Stimulated activated CD8-positive, alpha-beta memory T cell treated with anti-CD3 and anti-CD28 coated beads, Interleukin-12 subunit alpha, Interleukin-12 subunit beta, amount 100 ng/mL, for 24 hours (primary cell): ENCODE measurements around the gene PAX8.

ENCODE experiments used
- DNase-seq: peaks from one replicate; pipeline ENCODE4 v3.0.0-alpha.2; 2020; ENCODE audit errors: extremely low read depth

PAX8 gene

GRCh38 chr2:113183264-113183663 lies 95.5 kb downstream of the PAX8 start:
- DNase-seq = no peak

DNA sequence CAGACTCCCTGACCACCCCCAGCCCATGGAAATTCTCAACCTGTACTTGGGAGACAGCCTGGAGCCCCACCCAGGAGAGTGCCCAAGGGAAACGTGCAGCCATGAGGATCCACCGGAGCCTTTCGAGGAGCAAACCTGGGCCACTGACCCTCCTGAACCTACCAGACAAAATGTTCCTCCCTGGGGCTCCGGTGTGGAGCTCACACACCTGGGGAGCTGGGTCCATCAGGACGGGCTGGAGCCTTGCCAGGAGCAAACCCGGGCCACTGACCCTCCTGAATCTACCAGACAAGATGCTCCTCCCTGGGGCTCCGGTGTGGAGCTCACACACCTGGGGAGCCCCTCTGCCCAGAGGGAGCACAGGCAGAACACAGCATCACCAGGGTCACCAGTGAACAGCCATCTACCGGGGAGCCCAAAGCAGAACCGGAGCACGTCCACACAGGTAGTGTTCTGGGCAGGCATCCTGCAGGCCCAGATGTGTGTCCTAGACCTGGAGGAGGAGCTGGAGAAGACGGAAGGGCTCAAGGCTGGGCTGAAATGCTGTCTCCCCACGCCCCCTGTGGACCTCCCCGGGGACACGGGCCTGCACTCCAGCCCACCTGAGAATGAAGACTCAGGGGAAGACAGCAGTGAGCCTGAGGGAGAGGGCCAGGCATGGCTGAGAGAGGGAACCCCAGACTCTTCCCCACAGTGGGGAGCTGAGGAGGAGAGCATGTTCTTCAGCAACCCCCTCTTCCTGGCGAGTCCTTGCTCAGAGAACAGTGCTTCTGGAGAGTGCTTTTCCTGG lies 96.1 kb downstream of the PAX8 start:
- DNase-seq = no peak

DNA sequence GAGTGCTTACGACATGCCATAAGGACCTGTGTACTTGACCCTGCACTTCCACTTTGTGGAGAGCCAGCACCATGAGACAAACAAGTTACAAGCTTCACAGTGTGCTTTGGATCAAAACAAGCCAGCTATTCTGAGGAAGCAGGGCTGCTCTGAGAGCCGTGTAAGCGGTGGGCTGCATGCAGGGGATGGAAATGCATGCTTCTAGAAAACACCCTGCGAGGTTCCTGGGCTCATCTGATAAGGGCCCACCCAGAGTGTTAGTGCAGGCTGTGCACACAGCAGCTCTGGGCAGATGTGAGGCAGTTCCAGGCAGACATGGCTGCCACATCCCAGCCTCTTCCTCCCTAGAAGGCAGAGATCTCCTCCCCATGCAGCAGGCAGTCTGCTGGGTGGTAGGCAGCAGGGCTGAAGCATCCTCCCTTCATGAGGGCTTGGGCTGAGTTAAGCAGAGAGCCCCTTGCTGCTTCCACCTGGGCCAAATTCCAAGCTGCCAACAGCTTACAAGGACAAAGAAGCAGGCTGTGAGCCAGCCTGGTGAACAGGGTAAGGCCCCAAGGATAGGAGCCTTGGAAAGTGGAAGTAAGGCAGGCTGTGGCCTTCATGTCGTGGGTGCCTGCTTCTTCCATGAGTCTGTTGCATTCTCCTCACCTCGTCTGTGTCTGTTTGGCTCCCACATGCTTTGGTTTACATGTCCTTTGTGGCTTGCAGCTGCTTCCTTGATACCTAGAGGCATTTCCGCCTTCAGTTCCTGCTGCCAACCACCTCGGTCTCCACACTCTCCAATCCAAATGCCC lies 97.3 kb downstream of the PAX8 start:
- DNase-seq = no peak

DNA sequence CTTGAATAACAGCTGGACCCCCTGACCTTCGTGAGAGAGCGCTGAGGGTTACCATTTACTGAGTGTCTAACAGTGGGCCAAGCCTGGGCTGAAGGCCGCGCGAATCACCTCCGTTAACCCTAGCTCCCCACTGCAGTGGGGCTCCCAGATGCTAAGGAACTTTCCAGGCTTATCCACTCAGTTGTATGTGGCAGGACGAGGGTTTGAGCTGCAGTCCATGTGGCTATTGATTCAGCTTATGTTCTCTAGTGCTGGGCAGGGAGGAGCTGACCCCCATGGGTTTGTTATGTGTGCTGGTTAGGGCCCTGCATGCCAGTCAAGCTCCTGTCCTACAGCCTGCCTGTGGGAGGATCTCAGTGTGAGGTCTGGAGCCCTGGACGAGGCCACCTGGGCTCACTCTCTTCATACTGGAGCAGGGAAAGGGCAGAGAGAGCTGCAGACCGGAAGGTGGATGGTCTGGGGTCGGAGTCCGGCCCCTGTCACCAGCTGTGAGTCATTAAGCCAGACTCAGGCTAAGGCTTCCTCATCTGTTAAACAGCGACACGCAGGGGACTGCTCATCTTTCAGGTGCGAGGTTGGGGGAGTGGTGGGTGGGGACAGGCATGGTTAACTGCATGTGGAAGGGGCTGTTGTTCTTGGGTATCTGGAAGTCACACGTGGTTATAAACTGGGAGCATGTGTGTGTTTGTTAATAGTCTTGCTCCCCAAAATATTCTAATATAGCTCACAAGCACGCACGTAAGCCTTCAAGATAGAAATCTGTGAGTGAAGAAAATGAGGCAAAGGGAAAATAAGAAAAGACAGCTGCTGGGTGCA lies 98.4 kb downstream of the PAX8 start:
- DNase-seq = no peak

GRCh38 chr2:113179446-113180045 lies 99.2 kb downstream of the PAX8 start:
- no peak for DNase-seq

GRCh38 chr2:113178891-113179290 lies 99.8 kb downstream of the PAX8 start:
- DNase-seq = peak; percentile 45

DNA sequence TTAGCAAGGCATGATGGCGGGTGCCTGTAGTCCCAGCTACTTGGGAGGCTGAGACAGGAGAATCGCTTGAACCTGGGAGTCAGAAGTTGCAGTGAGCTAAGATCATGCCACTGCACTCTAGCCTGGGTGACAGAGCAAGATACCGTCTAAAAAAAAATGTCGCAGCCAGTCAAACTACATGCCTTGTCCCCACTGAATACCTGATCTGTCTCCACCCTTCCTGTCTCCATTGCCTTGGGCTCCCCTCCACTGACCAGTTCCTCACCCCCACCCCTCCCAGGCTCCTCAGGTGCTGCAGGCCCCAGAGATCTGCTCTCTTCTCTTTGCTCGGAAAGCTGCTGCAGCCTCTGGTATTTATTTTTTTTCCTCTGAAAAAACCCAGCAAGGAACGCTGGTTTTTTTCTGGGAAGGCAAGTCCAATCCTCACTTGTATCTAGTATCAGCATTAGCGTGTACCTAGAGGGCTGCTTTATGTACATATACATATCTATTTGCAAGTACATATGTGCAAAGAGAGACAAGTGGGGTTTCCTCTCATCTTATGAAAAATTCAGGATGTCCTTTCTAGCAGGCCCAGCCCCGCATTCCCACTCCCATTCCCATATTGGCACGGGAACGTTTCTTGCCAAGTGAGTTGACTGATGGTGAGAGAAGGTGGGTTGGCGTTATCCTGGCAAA lies 100.5 kb downstream of the PAX8 start:
- no peak for DNase-seq

- DNase-seq = no peak
These were observed 101.9 kb downstream of the PAX8 start for GRCh38 chr2:113176696-113177355.

GRCh38 chr2:113175736-113176695 lies 102.7 kb downstream of the PAX8 start:
- no peak for DNase-seq

DNA sequence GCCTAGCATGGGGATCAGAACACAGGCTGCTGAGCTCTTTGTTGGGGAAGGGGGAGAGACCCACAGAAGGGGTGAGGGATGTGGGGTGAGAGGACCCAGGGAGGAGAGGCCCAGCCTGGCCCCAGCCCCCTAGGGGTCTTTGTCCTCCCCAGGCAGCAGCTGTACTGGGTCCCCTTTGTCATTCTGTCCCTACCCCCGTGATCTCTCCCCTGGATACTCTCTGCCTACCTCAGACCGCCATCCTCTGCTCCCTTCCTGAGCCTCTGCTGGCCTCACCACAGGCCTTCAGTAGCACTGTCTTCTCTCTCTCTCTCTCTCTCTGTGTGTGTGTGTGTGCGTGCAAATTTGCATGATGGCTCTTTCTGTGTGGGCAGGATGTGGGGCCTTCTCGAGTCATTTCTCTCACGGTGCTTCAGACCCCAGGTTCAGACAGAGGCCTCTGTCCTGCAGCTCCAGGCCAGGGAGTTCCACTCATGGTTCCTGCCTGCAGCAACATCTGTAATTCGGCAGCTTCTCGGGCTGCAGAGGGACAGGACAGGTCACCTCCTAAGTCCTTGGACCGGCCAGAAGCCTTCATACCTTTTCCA lies 103.6 kb downstream of the PAX8 start:
- no peak for DNase-seq

DNA sequence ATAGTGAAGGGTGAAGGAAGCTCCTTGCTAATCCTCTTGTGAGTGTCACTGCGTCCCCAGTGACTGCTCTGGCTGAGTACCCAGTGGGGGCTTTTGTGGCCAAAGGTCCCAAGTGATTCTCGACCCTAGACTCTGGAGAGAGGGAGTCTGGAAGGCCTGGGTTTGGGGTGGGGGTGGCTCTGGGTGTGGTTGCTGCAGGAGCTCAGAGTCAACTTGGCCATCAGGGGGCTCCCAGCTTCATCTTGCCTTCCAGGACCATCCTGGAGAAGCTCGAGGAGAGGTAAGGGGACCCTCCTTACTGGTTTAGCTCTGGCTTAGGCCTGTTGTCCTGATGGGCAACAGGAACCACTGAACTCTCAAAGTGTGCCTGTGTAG lies 104.4 kb downstream of the PAX8 start:
- DNase-seq = no peak

- DNase-seq = peak; percentile 65
These were observed 105.0 kb downstream of the PAX8 start, which contains the start of gene PSD4 for GRCh38 chr2:113173542-113174375. PSD4 (plus strand) TSS chr2:113173971; CDS start chr2:113182457, 8,486 bp downstream.

GRCh38 chr2:113172721-113173541 lies 105.8 kb downstream of the PAX8 start:
- no peak for DNase-seq

GRCh38 chr2:113171334-113172075 lies 107.2 kb downstream of the PAX8 start:
- no peak for DNase-seq

- no peak for DNase-seq
These were observed 109.1 kb downstream of the PAX8 start for GRCh38 chr2:113169586-113169985.

DNA sequence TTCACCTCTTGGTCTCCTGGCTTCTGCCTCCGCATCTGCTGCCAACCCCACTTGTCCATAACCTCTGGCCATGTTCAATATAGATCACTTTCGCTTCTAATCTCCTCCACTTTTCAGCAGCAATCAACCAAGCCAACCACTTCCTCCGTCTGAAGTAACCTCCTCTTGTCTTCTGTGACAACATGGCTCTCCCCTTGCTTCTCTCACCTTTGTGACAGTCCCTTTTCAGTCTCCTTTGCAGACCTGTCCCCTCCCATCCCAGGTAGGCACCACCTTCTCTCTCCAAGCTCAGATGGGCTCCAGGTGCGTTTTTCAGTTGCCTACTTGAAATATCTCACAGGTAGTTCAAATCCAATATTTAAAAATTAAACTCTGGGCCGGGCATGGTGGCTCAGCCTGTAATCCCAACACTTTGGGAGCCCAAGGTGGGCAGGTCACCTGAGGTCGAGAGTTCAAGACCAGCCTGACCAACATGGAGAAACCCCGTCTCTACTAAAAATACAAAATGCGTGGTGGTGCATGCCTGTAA lies 109.7 kb downstream of the PAX8 start:
- DNase-seq = no peak
